Vein endothelial cell (primary cell): ENCODE data around the gene RNF41. TPM values are rescaled to one million over a fixed set of nuclear protein-coding genes. Genes with fewer than 3 reads are reported as not detected.

Experiments
- total RNA-seq: library from RNA; depleted of rRNA; stranded (reverse); fragments of >200 nt; gene quantifications from 2 replicates; pipeline ENCODE4 v1.2.3, GENCODE V29; 2012

Gene RNF41
- total RNA-seq, result 92.1 and 143 TPM in 2 replicates

DNA sequence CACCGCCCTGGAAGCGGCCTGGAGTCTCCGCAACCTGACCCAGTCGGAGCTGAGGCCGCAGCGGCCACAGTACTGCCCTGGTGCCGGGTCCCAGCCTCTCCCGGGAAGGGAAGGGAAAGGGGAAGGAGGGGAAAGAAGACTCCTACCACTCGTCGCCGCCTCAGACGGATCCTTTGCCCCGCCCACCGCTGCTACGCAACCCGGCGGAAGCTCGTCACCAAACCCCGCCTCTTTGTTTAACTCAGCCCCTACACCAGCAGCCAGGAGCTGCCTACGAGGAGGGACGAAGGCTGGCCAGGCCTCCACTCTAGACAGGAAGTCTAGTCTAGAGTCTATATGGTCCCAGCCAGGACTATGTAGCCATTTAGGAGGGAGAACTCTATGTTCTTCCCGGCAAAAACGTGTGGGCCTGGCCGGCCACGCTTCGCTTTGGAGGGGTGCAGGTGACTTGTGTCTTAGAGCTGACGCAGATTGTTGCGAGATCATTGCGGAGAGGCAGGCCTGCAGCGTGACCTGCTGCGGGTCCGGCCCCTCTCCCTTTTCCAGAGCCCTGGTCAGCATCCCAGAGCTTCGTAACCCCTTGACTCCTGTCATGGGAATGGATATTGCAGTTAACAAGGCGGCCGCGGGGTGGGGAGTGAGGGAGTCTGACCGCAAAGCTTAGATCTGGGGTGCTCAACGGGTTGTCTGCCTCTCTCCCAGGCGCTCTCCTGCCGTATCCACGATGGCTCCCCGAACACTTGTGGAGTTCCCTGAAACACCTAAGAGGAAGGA is at the start of gene RNF41:
TSS of gene RNF41 (minus strand) at position 166 of the 774 bp plus-strand sequence. CDS start 7,875 bp downstream, outside the sequence.

DNA sequence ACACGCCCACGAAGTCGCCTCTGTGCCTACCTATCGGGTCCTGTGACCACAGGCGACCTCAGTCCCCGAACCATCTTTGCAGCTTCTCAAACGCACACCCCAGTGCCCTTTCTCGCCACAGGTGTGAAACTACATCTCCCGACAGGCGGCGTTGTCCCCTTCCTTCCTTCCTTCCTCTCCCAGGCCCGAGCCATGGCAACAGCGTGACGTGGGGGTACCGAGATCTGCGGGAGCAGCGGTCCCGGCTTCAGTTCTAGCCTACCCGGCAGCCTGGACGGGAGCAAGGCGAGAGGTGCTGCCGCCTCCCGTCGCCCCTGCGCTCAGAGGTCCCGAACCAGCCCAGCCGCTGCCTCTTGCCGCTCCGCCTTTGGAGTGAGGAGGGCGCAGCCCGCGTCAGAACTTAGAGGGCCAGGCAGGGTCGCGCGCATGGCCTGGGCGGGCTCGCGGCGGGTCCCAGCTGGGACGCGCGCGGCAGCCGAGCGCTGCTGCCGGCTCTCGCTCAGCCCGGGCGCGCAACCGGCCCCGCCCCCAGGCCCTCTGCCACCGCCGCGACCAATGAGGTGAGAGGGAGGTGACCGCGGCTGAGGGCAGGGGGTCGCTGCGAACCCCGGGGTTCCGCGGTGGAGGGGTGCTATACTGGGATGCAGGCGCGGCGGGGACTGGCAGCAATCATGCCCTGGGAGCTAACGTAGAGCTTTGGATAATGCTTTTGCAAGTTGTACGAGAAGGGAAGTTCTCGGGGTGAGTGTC is 45.1 kb upstream of the RNF41 start, which contains the start of gene COQ10A:
TSS of gene COQ10A (plus strand) at position 250 of the 750 bp plus-strand sequence. CDS start at position 427, 177 bp downstream.

DNA sequence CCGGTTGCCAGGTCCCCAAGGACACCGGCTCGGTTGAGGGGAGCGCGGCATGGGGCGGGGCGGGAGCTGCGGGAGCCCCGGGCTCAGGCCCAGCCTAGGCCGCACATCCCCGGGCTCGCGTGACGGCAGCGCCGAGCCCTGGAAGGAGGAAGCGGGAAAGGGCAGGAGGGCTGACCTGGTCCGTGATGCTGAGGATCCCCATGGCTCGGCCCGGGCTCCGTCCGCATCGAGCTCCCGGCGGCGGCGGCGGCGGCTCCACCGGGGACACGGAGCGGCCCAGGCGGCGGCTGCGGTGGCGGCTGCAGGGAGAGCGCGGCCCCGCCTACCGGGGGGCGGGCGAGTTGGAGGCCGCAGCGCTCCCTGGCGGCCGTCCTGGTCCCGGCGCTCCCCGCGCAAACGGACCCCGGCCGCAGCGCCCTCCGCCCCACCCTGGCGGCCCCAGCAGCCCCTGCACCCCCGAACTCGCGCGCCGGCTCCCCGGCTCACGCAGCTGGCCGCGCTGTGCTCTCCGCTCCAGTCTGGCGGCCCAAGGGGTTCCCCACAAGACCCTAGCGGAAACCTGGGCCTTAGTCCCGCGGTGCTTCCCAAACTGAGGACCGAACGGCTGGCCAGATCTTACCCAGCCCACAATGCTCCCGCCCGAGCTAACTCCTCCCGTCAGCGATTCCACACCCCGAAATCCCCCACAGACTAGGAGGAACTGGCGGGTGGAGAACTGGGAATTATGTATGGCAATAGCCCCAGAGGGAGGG is 36.5 kb upstream of the RNF41 start, which contains the start of gene ANKRD52:
TSS of gene ANKRD52 (minus strand) at position 317 of the 752 bp plus-strand sequence. CDS start at position 202, 115 bp downstream.

DNA sequence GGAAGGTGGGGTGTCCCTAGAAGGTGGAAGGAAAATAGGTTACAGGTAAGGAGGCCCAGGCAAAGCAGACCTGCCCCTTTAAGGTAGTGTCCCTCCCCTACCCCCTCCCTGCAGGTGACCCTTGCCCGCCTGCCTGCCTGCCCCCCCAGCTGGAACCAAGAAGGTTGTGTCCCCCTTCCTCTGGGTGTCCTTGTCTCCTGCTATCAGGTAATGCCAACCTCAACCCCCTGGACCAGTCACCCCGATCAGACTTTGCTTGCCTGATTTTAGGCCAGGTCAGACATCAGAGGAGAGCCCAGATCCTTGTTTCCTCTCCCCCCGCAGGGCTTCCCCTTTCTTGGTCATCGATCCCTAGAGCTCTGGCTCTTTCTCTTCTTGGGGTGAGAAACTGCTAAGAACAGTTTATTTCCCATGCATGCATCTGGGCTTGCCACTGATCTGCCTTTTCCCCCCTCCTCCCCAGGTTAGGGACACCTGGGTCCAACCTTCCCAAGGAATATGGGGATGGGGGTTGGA is 8.3 kb upstream of the RNF41 start, which contains the start of gene SLC39A5:
TSS of gene SLC39A5 (plus strand) at position 136 of the 516 bp plus-strand sequence. CDS start 1,224 bp downstream, outside the sequence.

DNA sequence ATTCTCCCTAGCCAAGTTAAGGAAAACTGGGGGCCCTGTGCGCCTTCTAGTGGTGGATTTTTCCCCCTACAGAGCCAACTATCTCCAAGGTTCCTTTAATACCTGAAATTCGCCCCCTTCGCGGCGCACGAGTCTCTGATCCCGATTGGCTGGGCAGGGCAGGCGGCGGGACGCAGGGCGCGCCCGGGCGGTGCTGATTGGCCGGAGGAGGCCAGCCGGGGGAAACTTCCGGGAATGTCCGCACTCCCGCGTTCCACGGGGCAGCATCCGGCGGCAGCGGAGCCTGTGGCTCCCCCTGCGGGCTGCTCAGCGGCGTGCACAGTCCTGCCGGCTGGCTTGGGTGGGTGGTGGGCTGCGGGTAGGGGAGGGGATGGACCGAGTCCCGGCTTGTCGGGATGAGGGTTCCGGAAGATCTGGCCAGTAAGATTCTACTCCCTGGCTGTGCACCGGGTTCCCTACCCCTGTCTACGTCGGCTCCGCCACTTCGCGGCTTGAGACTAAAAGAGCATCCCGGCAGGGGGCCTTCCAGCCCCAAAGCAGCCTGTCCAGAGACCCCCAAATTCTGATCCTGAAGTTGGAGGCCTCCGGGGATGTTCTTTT is 2.5 kb upstream of the RNF41 start, which contains the start of gene NABP2:
TSS of gene NABP2 (plus strand) at position 241 of the 600 bp plus-strand sequence. CDS start 515 bp downstream, outside the sequence.

DNA sequence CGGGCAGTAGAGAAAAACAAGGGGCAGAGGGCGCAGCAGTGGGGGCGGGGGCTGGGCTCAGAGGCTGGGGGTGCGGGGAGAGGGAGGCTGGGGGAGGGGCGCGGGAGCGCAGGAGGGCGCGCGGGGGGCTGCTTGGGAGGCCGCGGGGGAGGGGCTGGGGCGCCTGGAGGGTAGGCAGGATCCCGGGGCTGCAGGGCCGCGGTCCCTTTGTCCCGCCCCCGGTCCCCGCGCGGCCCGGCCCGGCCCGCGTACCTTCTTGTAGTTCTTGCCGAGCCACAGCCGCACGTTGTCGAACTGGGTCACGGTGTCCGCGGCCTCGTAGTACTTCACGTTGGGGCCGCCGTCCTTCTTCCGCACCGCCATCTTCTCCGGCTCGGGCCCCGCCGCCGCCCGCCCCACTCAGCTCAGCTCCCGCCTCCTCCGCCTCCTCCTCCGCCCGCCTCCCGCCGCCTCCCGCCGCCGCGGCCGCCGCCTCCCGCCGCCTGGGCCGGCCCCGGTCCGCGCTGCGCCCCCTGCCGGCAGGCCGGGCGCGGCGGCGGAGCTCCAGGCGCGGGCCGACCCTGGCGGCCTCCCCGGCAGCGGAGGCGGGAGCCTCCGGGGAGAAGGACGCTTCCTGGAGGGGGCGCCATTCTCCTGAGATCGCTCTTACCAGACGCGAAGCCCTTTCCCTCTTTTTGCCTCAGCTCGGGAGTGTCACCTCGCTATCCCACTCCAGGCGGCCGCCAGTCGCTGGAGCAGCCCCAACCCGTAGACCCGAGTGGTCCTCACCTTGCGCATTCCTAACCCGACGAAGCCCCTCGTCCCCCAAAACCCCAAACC is 32.4 kb downstream of the RNF41 start, which contains the start of gene SMARCC2:
TSS of gene SMARCC2 (minus strand) at position 385 of the 819 bp plus-strand sequence. CDS start at position 363, 22 bp downstream.

DNA sequence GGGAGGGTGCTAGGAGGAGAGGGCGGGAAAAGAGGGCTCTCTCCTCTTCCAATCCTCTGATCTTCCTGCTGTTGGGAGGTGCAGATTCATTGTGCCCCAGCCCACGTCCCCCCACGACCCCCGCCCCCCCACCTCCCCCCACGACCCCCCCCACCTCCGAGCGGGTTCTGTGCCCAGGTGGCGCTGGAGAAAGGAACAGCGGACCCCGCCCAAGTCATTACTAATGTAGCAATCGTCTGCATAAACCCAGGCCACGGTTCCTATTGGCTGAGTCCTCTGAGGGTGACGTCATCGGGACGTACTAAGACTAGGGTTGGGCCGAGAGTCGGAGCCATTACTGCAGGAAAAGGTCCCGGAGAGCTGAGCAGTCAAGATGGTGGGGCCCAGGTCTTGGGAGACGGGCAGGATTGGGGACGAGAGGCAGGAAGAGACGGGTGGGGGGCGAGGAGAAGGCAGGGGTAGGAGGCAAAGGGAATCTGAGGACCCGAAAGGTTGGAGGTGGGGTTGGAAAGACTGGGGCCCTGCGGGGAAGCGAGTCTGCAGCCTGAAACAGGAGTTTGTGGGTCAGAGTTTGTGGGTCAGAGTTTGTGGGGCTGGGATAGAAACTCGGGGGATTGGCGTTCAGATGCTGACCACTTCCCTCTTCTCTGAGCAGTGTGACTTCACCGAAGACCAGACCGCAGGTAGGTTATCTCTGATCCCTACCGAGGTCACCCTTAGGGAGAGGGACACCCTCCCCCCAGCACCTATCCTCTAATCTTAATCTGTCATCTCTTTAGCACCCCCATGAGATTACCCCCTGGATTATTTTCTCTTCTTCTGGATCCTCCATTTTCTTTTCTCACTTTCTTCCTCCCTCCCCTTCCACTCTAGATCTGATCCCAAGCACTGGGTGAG is 63.4 kb downstream of the RNF41 start, which contains the start of gene MYL6:
TSS of gene MYL6 (plus strand) at position 331 of the 897 bp plus-strand sequence. CDS start at position 374, 43 bp downstream.

Other genes starting within 250 kb of the RNF41 start
- 75.8 and 83.0 TPM in 2 replicates for gene RAB5B, start 247.8 kb downstream of the RNF41 start, total RNA-seq
- gene SUOX, start 224.6 kb downstream of the RNF41 start, total RNA-seq, result 20.9 and 25.8 TPM in 2 replicates
- gene IKZF4, start 200.9 kb downstream of the RNF41 start, total RNA-seq, result 0.67 and 0.98 TPM in 2 replicates
- 615 and 807 TPM in 2 replicates for gene RPS26, start 180.0 kb downstream of the RNF41 start, total RNA-seq
- gene ERBB3, start 141.8 kb downstream of the RNF41 start, total RNA-seq, result 0.33 and 0.48 TPM in 2 replicates
- gene PA2G4, start 117.4 kb downstream of the RNF41 start, total RNA-seq, result 183 and 261 TPM in 2 replicates
- gene RPL41, start 105.3 kb downstream of the RNF41 start, total RNA-seq, result 1,748 and 2,622 TPM in 2 replicates
- gene ZC3H10, start 103.7 kb downstream of the RNF41 start, total RNA-seq, result 7.2 and 7.8 TPM in 2 replicates
- gene ESYT1, start 93.7 kb downstream of the RNF41 start, total RNA-seq, result 331 and 343 TPM in 2 replicates
- gene MYL6B, start 69.3 kb downstream of the RNF41 start, total RNA-seq, result 70.0 and 90.5 TPM in 2 replicates
- 1,838 and 2,061 TPM in 2 replicates for gene MYL6, start 63.6 kb downstream of the RNF41 start, total RNA-seq
- 69.6 and 70.5 TPM in 2 replicates for gene SMARCC2, start 32.4 kb downstream of the RNF41 start, total RNA-seq
- 30.2 and 33.0 TPM in 2 replicates for gene NABP2, start 2.4 kb upstream of the RNF41 start, total RNA-seq
- gene SLC39A5, start 8.1 kb upstream of the RNF41 start, total RNA-seq, result not detected in 2 replicates
- gene ANKRD52, start 36.5 kb upstream of the RNF41 start, total RNA-seq, result 23.8 and 27.5 TPM in 2 replicates
- gene COQ10A, start 45.0 kb upstream of the RNF41 start, total RNA-seq, result 7.8 and 11.7 TPM in 2 replicates
- 213 and 238 TPM in 2 replicates for gene CS, start 78.4 kb upstream of the RNF41 start, total RNA-seq
- gene CNPY2, start 94.1 kb upstream of the RNF41 start, total RNA-seq, result 102 and 107 TPM in 2 replicates
- 11.8 and 16.3 TPM in 2 replicates for gene PAN2, start 112.1 kb upstream of the RNF41 start, total RNA-seq
- 0.76 TPM in 1 of 2 replicates, not detected in the other for gene IL23A, start 117.0 kb upstream of the RNF41 start, total RNA-seq
- gene STAT2, start 138.2 kb upstream of the RNF41 start, total RNA-seq, result 69.4 and 94.7 TPM in 2 replicates
- not detected in 2 replicates for gene APOF, start 140.9 kb upstream of the RNF41 start, total RNA-seq
- 5.2 and 7.5 TPM in 2 replicates for gene TIMELESS, start 227.5 kb upstream of the RNF41 start, total RNA-seq
- gene MIP, start 232.7 kb upstream of the RNF41 start, total RNA-seq, result 0.29 TPM in 1 of 2 replicates, not detected in the other
- gene SPRYD4, start 246.7 kb upstream of the RNF41 start, total RNA-seq, result 2.6 and 3.4 TPM in 2 replicates